Measurements from ENCODE around the gene AP3S2.

DNA sequence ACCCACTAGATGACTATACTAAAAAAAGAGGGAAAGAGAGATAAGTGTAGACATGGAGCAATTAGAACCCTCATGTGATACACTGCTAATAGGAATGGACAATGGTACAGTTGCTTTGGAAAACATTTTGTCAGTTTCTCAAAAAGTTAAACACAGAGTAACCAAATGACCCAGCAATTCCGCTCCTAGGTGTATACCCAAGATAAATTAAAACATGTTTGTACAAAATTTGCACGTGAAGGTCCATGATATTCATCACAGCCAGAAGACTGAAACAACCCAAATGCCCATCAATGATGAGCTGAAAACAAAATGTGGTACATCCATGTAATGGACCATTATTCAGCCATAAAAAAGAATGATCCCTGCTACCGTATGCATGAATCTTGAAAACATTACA lies 105.8 kb downstream of the AP3S2 start:
- no peak for TF ChIP-seq SP1 (IDR thresholded peaks at IDR 0.05; ENCODE audit: low read depth)
- TF ChIP-seq POLR2A (IDR thresholded peaks at IDR 0.05; ENCODE audit: borderline replicate concordance, extremely low read depth, insufficient read depth, insufficient read length), result no peak
- TF ChIP-seq, protein P1, sequence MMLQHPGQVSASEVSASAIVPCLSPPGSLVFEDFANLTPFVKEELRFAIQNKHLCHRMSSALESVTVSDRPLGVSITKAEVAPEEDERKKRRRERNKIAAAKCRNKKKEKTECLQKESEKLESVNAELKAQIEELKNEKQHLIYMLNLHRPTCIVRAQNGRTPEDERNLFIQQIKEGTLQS (IDR thresholded peaks at IDR 0.05), result no peak
- no peak for TF ChIP-seq ZFX (IDR thresholded peaks at IDR 0.05)
- TF ChIP-seq CTCF (IDR thresholded peaks at IDR 0.05 in 2 of 3, conservative IDR thresholded peaks at IDR 0.05 in 1 of 3; ENCODE audit: borderline replicate concordance in 1 of 3, insufficient read depth in 1 of 3, low read depth in 2 of 3, low read length in 2 of 3), result no peak
- no peak for TF ChIP-seq JUND (IDR thresholded peaks at IDR 0.05)
